ENCODE measurements around the gene FUT9.

- TF ChIP-seq, protein P1, sequence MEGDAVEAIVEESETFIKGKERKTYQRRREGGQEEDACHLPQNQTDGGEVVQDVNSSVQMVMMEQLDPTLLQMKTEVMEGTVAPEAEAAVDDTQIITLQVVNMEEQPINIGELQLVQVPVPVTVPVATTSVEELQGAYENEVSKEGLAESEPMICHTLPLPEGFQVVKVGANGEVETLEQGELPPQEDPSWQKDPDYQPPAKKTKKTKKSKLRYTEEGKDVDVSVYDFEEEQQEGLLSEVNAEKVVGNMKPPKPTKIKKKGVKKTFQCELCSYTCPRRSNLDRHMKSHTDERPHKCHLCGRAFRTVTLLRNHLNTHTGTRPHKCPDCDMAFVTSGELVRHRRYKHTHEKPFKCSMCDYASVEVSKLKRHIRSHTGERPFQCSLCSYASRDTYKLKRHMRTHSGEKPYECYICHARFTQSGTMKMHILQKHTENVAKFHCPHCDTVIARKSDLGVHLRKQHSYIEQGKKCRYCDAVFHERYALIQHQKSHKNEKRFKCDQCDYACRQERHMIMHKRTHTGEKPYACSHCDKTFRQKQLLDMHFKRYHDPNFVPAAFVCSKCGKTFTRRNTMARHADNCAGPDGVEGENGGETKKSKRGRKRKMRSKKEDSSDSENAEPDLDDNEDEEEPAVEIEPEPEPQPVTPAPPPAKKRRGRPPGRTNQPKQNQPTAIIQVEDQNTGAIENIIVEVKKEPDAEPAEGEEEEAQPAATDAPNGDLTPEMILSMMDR (IDR thresholded peaks at IDR 0.05) = no peak
- TF ChIP-seq POLR2A (IDR thresholded peaks at IDR 0.05) (no peak), POLR2AphosphoS5 (IDR thresholded peaks at IDR 0.05) (no peak)
Measured at GRCh38 chr6:96186094-96186493, 170.3 kb downstream of the FUT9 start.

Measured in prostate gland (tissue), 2 donors.